Heart right ventricle (tissue), 16 donors: Measurements from ENCODE around the gene MELTF. TPM values are rescaled to one million over a fixed set of nuclear protein-coding genes. Genes with fewer than 3 reads are reported as not detected.

Experiments used
- ATAC-seq, 8 donors: fragments of 200-7000 bp; cut with Tn5 transposase; one replicate each; pipeline ENCODE4 v1.9.1; 2020; ENCODE audit warnings: mild to moderate bottlenecking in 8 of 8, moderate library complexity in 8 of 8, moderate number of reproducible peaks in 1 of 8
- DNase-seq, 2 donors: peaks; one replicate each; pipeline ENCODE4 v3.0.0-alpha.2; 2020
- H3K27ac ChIP-seq, 10 donors: fragments of 200-600 bp; sonication (generic) in 2 of 10; one replicate each; pipeline versions ENCODE4 v1.5.0 to v1.8.0; 2020 to 2022; ENCODE audit warnings: mild to moderate bottlenecking in 3 of 10
- H3K27me3 ChIP-seq, 7 donors: fragments of 200-600 bp; one replicate each; pipeline ENCODE4 v1.8.0; 2021 to 2022; ENCODE audit warnings: mild to moderate bottlenecking in 2 of 7
- H3K36me3 ChIP-seq, 9 donors: fragments of 200-600 bp; sonication (generic) in 1 of 9; one replicate each; pipeline versions ENCODE4 v1.5.0 to v1.8.0; 2020 to 2022; ENCODE audit warnings: mild to moderate bottlenecking in 2 of 9
- H3K4me1 ChIP-seq, 9 donors: fragments of 200-600 bp; sonication (generic) in 1 of 9; one replicate each; pipeline versions ENCODE4 v1.5.0 to v1.8.0; 2020 to 2022; ENCODE audit warnings: mild to moderate bottlenecking in 4 of 9
- H3K4me3 ChIP-seq, 10 donors: fragments of 200-600 bp; sonication (generic) in 2 of 10; one replicate each; pipeline versions ENCODE4 v1.5.0 to v1.8.0; 2020 to 2022; ENCODE audit warnings: mild to moderate bottlenecking in 7 of 10, moderate library complexity in 2 of 10
- H3K9me3 ChIP-seq, 11 donors: fragments of 200-600 bp in 10 of 11; sonication (generic) in 2 of 11; one replicate each; pipeline versions ENCODE4 v1.5.0 to v1.8.0; 2013 to 2022; ENCODE audit warnings: mild to moderate bottlenecking in 2 of 11, control low read depth in 1 of 11, moderate library complexity in 1 of 11
- WGBS, 2 donors: extraction: QIAGEN DNeasy Blood & Tissue Kit; methylation state at CpG; one replicate each; pipeline ENCODE4 v1.1.7; 2013; ENCODE audit warnings: inconsistent platforms in 1 of 2; 5-methylcytosine and 5-hydroxymethylcytosine counted together
- intact Hi-C, 10 donors: fragments of 100-400 bp; cut with DNase I; formaldehyde crosslinking; loops; one replicate each; pipeline versions ENCODE4 v1.11.1 to v1.14.2; 2022
- polyA plus RNA-seq, 2 donors: library from polyadenylated mRNA; stranded (reverse); fragments of 200-250 nt; gene quantifications; one replicate each; pipeline ENCODE4 v1.2.3, GENCODE V29; 2013
- total RNA-seq, 10 donors: library from RNA; stranded (reverse); fragmentation: NEBNext Ultra II Directional in 3 of 10; extraction: Animal tissue kit (Norgen Biotek cat#: 25700) in 3 of 10; gene quantifications; one replicate each; pipeline versions ENCODE4 v1.2.1 to v1.2.4, GENCODE V29; 2021 to 2023
- TF ChIP-seq, protein P1 (sequence below), 9 donors: fragments of 200-600 bp; sonication (generic) in 2 of 9; IDR thresholded peaks; one replicate each; pipeline versions ENCODE4 v1.5.0 to v1.8.0; 2021 to 2022; ENCODE audit warnings: antibody characterized with exemption in 9 of 9, mild to moderate bottlenecking in 5 of 9, moderate library complexity in 1 of 9
- donor health status: Arrhythmogenic right ventricular cardiomyopathy.
- donor health status: ischemic (EF 13 %, LVEDD 7.1; RV severe dilation, severe dysfunction).
- donor health status: healthy with polysubstance abuse.
- donor health status: DM: no; HTN: yes; CAD: no.
- donor health status: DM: no; HTN: no; CAD: no.
- donor health status: ischemic (EF 25% LVEDD 6.9; RV normal size, moderate dysfunction).
- donor health status: ischemic (EF 25% LVEDD 5.7; RV mildly dilated, moderate dysfunction).
- donor health status: healthy.
- donor health status: DM: yes; HTN: yes; CAD: no.
- donor health status: Ischemic cardiomyopathy.
- donor health status: ischemic (EF 35%, LVEDD 5.7; RV mildly dilated, moderate dysfunction).
- donor health status: nonischemic (EF 11% LVEDD 7.7; RV severe dilation, severe dysfunction).
- donor health status: DM: yes; HTN: yes; CAD: no.
- donor health status: PGD.
- donor health status: ischemic (EF 29% LVEDD 5.4; RV normal size, mild dysfunction).
- donor health status: nonischemic (EF 23%, LVEDD 6.1; RV moderate dilation, normal function).

The MELTF gene
- total and polyA plus RNA-seq, 12 donors, result 2.5 to 31.4 (median 6.8) TPM

DNA sequence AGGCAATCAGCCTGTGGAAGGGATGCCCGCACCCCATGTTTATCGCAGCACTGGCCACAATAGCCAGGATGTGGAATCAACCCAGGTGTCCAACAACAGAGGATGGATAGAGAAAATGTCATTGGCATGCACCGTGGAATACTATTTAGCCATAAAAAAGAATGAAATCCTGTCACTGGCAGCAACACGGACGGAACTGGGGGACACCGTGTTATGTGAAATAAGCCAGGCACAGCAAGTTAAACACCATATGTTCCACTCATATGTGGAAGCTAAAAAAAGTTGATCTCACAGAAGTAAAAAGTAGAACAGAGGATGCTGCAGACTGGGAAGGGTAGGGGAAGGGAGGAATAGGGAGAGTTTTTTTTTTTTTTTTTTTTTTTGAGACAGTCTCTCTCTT, 15.6 kb downstream of the MELTF start:
- peaks cover 0 to 8% (median 0%) of the 10 kb centered on the region in 9 donors for H3K4me1 ChIP-seq
- no peak overlapping the region for H3K4me3 ChIP-seq
- TF ChIP-seq, protein P1, sequence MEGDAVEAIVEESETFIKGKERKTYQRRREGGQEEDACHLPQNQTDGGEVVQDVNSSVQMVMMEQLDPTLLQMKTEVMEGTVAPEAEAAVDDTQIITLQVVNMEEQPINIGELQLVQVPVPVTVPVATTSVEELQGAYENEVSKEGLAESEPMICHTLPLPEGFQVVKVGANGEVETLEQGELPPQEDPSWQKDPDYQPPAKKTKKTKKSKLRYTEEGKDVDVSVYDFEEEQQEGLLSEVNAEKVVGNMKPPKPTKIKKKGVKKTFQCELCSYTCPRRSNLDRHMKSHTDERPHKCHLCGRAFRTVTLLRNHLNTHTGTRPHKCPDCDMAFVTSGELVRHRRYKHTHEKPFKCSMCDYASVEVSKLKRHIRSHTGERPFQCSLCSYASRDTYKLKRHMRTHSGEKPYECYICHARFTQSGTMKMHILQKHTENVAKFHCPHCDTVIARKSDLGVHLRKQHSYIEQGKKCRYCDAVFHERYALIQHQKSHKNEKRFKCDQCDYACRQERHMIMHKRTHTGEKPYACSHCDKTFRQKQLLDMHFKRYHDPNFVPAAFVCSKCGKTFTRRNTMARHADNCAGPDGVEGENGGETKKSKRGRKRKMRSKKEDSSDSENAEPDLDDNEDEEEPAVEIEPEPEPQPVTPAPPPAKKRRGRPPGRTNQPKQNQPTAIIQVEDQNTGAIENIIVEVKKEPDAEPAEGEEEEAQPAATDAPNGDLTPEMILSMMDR (IDR thresholded peaks at IDR 0.05), result no peak
- no peaks in the 10 kb centered on the region for H3K9me3 ChIP-seq
- DNase-seq (no peak), ATAC-seq (no peak)
- 95 to 96% methylated on average over 6 of the region's 6 CpGs for WGBS, 2 donors
- no peak overlapping the region for H3K27ac ChIP-seq
- intact Hi-C loops, result no loop called here
- H3K27me3 ChIP-seq, result no peaks in the 10 kb centered on the region
- no peaks in the 10 kb centered on the region for H3K36me3 ChIP-seq

DNA sequence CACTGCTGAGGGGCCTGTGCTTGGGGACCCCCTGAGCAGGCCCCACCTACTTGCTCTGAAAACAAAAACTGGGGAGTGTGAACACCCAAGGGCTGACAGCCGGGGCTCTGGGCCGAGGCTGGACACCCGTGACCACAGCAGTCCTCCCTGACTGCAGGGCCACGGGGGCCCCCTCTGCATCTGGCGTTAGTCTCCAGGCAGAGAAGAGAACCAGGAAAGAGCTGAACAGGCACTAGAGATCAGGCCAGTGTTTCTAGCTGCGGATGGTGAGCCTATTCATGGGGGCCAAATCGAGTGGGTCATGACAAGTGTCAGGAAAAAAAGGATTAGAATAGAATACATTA, 17.1 kb downstream of the MELTF start:
- Histone ChIP-seq H3K27me3 (no peaks in the 10 kb centered on the region), H3K9me3 (no peaks in the 10 kb centered on the region), H3K4me3 (no peak overlapping the region), H3K27ac (no peak overlapping the region), H3K4me1 (peaks cover 0 to 8% (median 0%) of the 10 kb centered on the region in 9 donors), H3K36me3 (no peaks in the 10 kb centered on the region)
- no peak for DNase-seq
- 78 to 95% methylated on average over 7 of the region's 7 CpGs for WGBS, 2 donors
- ATAC-seq, result no peak
- TF ChIP-seq, protein P1 (IDR thresholded peaks at IDR 0.05), result no peak
- intact Hi-C loops, result no loop called here

DNA sequence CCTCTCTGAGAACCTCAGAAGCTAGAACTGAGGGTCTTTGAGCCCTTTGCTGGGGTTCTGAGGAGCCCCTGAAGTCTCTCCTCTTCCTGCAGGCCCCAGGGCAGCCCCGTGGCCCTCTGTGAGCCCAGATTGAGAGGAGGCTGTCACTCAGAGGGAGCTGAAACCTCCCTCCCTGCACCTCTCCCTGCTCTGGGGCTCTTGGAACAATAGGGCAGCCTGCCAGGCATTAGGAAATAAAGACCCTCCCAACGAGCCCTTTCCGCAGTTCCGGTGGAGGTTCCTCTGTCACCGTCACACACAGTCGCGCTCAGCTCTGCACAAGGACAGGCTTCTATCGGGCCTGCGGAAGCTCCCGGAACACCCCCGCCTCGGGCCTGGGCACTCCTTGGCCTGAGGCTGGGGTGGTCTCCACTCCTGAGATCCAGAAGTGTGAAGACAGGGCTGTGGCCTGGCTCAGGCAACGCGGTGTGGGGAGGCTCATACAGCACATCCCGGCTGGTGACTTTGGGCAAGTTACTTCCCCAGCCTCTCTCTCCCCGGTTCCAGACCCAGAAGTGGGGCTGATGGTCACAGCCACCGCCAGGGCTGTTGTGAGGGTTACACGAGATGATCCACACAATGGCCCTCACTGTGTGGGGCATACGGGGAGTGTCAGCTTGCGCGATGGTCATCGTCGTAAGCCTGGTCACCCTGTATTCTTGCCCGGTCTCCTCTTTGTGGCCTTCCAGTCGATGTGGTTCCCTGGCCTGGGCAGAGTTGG, 17.7 kb downstream of the MELTF start:
- Histone ChIP-seq H3K4me3 (no peak overlapping the region), H3K27ac (no peak overlapping the region), H3K4me1 (peaks cover 0 to 8% (median 0%) of the 10 kb centered on the region in 9 donors), H3K36me3 (no peaks in the 10 kb centered on the region), H3K27me3 (no peaks in the 10 kb centered on the region), H3K9me3 (no peaks in the 10 kb centered on the region)
- 85 to 88% methylated on average over 25 of the region's 25 CpGs for WGBS, 2 donors
- TF ChIP-seq, protein P1 (IDR thresholded peaks at IDR 0.05), result no peak
- ATAC-seq (no peak), DNase-seq (no peak)
- intact Hi-C loops, result no loop called here

DNA sequence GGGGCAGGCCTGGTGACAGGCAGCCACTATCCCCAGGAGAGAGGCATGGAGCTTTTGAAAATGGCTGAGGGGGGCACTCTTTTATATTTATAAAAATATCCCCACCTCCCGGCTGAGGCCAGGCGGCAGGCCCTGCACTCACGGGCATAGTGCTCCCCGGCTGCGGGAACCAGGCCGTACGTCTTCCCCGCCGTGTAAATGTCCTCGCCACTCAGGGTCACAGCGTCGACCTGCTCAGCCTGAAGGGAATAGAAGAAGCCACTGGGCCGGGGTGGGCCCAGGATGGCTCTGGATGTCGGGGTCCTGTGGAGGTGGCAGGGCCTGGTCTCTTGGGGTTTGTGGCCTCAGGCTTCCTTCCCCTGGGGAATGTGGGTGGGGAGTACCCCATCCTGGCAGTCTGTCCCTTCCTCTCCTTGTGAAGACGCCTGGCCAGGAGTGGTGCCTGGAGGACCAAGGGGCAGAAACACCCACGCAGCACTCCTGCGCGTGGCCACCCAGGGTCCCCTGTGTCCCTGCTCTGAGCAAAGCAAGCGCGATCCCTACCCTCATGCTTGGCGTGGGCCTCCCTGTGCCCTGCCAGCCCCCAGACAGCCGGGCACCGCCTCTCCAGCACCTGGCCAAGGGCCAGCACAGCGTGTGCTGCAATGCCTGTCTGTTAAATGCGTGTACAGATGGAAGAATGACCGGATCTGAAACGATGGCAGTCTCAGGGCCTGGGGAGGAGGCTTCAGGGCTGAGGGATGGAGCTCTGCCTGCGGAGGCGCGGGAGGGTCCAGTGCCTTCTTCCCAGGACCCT, 18.9 kb downstream of the MELTF start:
- Histone ChIP-seq H3K4me1 (peaks cover 0 to 8% (median 0%) of the 10 kb centered on the region in 9 donors), H3K27ac (no peak overlapping the region), H3K27me3 (no peaks in the 10 kb centered on the region), H3K36me3 (no peaks in the 10 kb centered on the region), H3K4me3 (no peak overlapping the region), H3K9me3 (no peaks in the 10 kb centered on the region)
- TF ChIP-seq, protein P1 (IDR thresholded peaks at IDR 0.05), result no peak
- ATAC-seq, result peak in 7 of 8 donors; percentile 30 to 81 (median 55)
- intact Hi-C loops, result no loop called here
- DNase-seq, result peak in 1 of 2 donors; percentile 50
- WGBS, 2 donors, result 78 to 79% methylated on average over 30 of the region's 30 CpGs
